ENCODE results near the gene EIF3B. TPM values are rescaled to one million over a fixed set of nuclear protein-coding genes. Genes with fewer than 3 reads are reported as not detected.

Gene EIF3B
- total and polyA plus RNA-seq, 9 of the 15 experiments (the other 6 are each of a cell fraction or from before 2014, with no cell fraction given), result 25.9 to 494 (median 357) TPM

- TF ChIP-seq RBBP5 (IDR thresholded peaks at IDR 0.05; ENCODE audit: borderline replicate concordance, insufficient read depth, low read length, poor library complexity, severe bottlenecking), result peak; percentile 55
- TF ChIP-seq, protein P1, sequence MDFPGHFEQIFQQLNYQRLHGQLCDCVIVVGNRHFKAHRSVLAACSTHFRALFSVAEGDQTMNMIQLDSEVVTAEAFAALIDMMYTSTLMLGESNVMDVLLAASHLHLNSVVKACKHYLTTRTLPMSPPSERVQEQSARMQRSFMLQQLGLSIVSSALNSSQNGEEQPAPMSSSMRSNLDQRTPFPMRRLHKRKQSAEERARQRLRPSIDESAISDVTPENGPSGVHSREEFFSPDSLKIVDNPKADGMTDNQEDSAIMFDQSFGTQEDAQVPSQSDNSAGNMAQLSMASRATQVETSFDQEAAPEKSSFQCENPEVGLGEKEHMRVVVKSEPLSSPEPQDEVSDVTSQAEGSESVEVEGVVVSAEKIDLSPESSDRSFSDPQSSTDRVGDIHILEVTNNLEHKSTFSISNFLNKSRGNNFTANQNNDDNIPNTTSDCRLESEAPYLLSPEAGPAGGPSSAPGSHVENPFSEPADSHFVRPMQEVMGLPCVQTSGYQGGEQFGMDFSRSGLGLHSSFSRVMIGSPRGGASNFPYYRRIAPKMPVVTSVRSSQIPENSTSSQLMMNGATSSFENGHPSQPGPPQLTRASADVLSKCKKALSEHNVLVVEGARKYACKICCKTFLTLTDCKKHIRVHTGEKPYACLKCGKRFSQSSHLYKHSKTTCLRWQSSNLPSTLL (IDR thresholded peaks at IDR 0.05), result no peak
- TF ChIP-seq HES1 (IDR thresholded peaks at IDR 0.05; ENCODE audit: low read depth), result 0 out of 2 replicates have a peak, but pooled peaks have one; percentile 16
- TF ChIP-seq, protein P2, sequence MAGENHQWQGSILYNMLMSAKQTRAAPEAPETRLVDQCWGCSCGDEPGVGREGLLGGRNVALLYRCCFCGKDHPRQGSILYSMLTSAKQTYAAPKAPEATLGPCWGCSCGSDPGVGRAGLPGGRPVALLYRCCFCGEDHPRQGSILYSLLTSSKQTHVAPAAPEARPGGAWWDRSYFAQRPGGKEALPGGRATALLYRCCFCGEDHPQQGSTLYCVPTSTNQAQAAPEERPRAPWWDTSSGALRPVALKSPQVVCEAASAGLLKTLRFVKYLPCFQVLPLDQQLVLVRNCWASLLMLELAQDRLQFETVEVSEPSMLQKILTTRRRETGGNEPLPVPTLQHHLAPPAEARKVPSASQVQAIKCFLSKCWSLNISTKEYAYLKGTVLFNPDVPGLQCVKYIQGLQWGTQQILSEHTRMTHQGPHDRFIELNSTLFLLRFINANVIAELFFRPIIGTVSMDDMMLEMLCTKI (IDR thresholded peaks at IDR 0.05; ENCODE audit: partially characterized antibody), result no peak
- no peak for TF ChIP-seq MTA2 (IDR thresholded peaks at IDR 0.05; ENCODE audit: low read depth)
- 0 out of 2 replicates have a peak, but pooled peaks have one; percentile 20 for TF ChIP-seq TEAD2 (tag; IDR thresholded peaks at IDR 0.05)
- peak; percentile 54; the same call in 1 of the 2 replicates for TF ChIP-seq CEBPB (tag; IDR thresholded peaks at IDR 0.05)
- TF ChIP-seq NEUROD1 (IDR thresholded peaks at IDR 0.05; ENCODE audit: borderline replicate concordance, low read depth, low read length, partially characterized antibody), result no peak
- TF ChIP-seq MECOM (CRISPR knock-in tag; IDR thresholded peaks at IDR 0.05), result no peak
- no peak for TF ChIP-seq ZNF778 (CRISPR knock-in tag; IDR thresholded peaks at IDR 0.05)
- TF ChIP-seq ZNF277 (CRISPR knock-in tag; IDR thresholded peaks at IDR 0.05; ENCODE audit: borderline replicate concordance), result no peak
- peak; percentile 69; the same call in 1 of the 2 replicates for TF ChIP-seq RB1 (IDR thresholded peaks at IDR 0.05; ENCODE audit: low read depth)
- no peak for TF ChIP-seq STAG1 (CRISPR knock-in tag; IDR thresholded peaks at IDR 0.05; ENCODE audit: borderline replicate concordance)
- no peak for TF ChIP-seq NFYB (IDR thresholded peaks at IDR 0.05; ENCODE audit: extremely low read depth, insufficient read length)
- TF ChIP-seq RBM17 (IDR thresholded peaks at IDR 0.05; ENCODE audit: borderline replicate concordance, low read depth, low read length), result no peak
- TF ChIP-seq CREB1 (IDR thresholded peaks at IDR 0.05), result no peak
- no peak for TF ChIP-seq CREB1 (CRISPR knock-in tag; IDR thresholded peaks at IDR 0.05)
- TF ChIP-seq TARDBP (IDR thresholded peaks at IDR 0.05), result no peak
- peak; percentile 51 to 55; a peak in 3 of 4 replicates for TF ChIP-seq FOXK2 (conservative IDR thresholded peaks at IDR 0.05 in 1 of 2, IDR thresholded peaks at IDR 0.05 in 1 of 2; ENCODE audit: low read depth in 2 of 2)
- TF ChIP-seq BRD4 (IDR thresholded peaks at IDR 0.05), result no peak
- no peak for TF ChIP-seq DACH1 (IDR thresholded peaks at IDR 0.05; ENCODE audit: partially characterized antibody)
- TF ChIP-seq FIP1L1 (IDR thresholded peaks at IDR 0.05; ENCODE audit: low read depth, low read length, poor library complexity, severe bottlenecking), result no peak
Measured at GRCh38 chr7:2399848-2400587, 45.4 kb downstream of the EIF3B start (continued).

Data from K562 (cell line).